HG02885 (cell line): Measurements from ENCODE around the gene OR6K3.
"Not testable (repeated sequence)": the region's sequence is repeated elsewhere in the genome, so short reads cannot be mapped to it uniquely, and the experiment has no call there.

Experiments used
- ATAC-seq: cut with Tn5 transposase; IDR thresholded peaks from one replicate; pipeline ENCODE4 v1.9.1; 2021; ENCODE audit warnings: mild to moderate bottlenecking; ENCODE audit not compliant: unreplicated experiment, poor library complexity

Gene OR6K3

DNA sequence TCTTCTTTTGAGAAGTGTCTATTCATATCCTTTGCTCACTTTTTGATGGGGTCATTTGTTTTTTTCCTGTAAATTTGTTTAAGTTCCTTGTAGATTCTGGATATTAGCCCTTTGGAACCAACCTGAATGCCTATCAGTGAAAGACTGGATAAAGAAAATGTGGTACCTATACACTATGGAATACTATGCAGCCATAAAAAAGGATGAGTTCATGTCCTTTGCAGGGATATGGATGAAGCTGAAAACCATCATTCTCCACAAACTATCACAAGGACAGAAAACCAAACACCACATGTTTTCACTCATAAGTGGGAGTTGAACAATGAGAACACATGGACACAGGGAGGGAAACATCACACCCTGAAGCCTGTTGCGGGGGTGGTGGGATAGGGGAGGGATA lies 32.2 kb downstream of the OR6K3 start:
- not testable (repeated sequence) for ATAC-seq

DNA sequence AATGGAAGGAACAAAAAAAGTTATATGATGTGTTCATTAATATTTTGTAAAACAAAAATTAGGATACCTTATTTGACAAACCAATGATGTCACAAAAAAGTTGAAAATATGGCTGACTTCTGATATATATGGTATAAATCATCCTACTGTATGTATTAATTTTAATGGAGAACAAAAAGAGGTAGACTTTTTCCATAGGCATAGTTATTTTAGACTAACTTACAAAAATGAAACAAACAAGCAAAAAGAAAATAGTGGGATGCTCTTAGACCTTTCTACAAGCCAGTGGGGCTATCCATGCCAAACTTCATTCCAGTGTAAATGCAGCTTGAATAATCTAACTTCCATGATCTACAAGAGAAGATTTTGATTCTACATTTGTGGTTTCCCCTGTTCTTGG lies 33.5 kb downstream of the OR6K3 start:
- no peak for ATAC-seq

DNA sequence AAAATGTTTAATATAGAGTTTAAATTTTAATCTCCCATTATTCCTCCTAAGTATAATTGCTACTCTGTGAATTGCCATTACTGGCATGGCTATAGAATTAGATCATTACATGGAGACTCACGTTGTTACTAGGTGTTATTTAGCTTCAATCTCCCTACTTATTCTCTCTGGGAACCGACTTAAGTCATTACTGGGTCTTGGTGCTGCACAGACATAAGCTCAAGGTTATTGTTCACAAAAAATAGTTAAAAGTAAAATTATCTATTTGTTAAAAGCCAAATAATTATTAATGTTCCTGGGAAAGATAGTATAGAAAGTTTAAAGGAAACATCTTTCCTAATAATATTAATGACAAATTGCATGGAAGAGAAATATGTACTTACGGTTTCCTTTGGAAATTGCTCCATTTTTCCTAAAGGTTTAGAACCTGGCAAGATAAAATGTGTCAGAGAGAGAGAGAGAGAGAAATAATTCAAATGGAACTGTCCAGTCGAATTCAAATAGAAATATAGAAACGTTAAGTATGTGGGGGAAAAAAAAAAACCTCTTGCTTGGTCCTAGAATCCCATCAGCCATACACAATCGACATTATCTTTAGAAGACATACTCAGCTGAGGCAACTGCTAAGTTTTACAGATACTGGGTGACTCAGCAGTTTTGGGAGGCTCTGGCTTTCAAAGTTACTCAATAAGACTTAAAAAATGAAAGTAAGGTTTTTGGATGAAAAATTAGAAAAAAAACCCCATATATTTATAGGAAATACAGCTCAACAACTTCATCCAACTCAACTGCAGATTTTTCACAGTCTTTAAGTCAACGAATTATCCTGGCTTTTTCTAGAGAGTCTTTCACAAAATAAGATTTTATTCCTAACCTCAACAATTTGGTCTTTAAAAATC lies 34.2 kb downstream of the OR6K3 start, which contains the start of gene SPTA1:
SPTA1 (minus strand) TSS at position 605 of the 899 bp plus-strand sequence; CDS start at position 407, 198 bp downstream.
- no peak for ATAC-seq

DNA sequence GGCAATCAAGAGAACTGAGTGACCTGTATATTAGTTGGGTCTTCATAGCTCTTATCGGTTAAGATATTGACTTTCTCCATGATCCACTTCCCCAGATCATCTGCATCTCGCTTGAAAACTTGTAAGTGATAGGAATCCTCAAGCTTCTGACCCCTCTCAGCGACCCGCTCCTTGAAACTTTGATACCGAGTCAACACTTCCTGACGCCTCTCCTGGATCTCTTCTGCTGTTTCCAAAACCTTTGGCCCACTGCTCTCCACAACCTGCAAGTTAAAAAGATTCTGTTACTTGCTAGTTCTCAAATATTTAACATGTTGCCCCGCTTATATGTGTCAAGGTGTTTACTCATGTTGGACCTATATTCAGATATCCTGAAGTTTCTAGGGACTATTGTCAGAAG lies 35.4 kb downstream of the OR6K3 start:
- no peak for ATAC-seq

DNA sequence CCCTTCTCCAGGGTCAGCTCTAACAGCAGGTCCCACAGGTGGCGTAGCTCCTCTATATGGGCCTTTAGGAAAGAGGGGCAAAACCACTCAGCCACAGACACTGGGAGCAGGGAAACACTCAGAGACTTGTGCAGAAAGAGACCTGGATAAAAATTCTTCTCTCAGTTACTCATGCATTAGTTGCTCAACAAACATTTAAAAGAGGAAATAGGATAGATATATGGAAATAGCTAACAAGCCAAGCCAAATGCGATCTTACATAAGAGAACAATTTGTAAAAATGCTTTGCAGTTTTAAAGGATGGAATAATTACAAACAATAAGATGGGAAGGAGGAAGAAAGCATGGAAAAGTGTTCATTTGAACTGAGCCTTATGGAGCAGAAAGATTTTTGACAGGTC lies 38.9 kb downstream of the OR6K3 start:
- ATAC-seq = no peak

DNA sequence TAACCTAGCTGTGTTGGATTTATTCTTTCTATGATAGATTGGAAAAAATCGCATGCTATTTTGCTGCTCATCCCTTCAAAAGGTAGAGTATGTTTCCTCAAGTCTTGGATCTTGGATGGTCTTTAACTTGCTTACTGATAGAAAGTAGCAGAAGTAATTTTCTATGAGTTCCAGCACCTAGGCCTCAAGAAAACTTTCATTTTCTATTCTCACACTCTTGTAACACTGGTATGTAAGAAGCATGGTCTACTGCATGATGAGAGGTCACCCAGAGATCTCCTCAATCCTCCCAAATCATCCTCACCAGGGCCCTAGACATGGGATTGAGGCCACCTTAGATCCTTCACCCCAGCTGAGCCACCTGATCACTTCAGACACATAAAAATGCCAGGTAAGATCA lies 41.2 kb downstream of the OR6K3 start:
- ATAC-seq = no peak

DNA sequence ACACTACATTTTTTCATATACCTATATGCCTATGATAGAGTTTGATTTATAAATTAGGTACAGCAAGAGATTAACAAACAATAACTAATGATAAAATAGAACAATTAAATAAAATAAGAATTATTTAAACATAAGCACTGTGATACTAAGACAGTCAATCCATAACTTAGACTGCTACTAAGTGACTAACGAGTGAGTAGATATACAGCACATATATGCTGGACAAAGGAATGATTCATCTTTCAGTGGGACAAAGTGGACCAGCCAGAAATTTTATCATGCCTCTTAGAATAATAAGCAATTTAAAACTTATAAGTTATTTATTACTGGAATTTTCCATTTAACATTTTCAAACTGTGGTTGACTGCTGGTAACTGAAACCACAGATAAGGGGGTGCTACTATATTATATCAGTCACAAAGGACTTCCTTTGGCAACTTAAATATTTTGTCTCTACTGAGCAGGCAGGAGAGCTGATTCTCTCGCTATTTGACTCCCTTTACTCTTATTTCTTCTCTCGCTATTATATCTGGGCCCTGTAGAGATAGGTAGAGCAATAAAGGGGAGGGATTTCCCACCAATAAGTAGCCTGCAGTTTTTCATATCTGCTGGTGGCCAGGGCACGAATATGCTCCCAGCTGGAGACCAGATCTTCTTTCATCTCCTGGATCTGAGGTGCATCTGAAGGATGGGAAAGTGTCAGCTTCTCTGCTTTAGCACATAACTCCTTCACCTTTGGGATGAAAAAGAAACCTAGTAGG lies 44.8 kb downstream of the OR6K3 start:
- no peak for ATAC-seq

DNA sequence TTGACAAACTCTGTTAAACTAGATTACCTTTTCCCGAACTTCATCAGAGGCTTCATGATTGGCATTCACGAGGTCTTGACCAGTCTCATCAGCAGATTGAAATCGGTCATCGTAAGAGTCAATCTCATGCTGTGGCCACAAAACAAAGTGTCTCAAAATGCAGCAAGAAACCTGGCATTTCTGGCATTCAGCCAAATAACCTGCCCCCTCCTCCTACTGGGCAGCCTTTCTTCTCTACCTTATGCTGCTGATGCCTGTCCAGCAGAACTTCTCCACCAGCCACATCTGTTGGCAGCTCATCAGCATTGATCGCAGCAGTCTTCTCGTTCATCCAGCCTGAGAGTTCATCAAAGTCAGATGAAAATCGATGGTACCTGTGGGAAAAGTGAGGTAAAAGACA lies 46.2 kb downstream of the OR6K3 start:
- ATAC-seq = no peak
